ENCODE measurements around the gene OR5B21. TPM values are rescaled to one million over a fixed set of nuclear protein-coding genes. Genes with fewer than 3 reads are reported as not detected.

Gene OR5B21
- total RNA-seq, 1 experiment from 2014 or later = not detected

- Histone ChIP-seq H3K4ac (ENCODE audit: low read depth, low read length) (no peak overlapping the region), H3T11ph (ENCODE audit: low read length) (no peak overlapping the region), H3K18ac (ENCODE audit: insufficient read length, low read depth, low read length) (no peak overlapping the region), H2BK15ac (ENCODE audit: low read depth, low read length) (no peak overlapping the region), H2BK20ac (ENCODE audit: low read depth, low read length, poor library complexity, severe bottlenecking) (no peak overlapping the region), H4K8ac (replicated peaks; ENCODE audit: insufficient read length, low read depth, low read length) (no peak overlapping the region), H2AK5ac (ENCODE audit: insufficient read length, low read length) (no peak overlapping the region), H3K4me1 (ENCODE audit: insufficient read depth, low read length) (no peaks in the 10 kb centered on the region; the same call in 1 of the 2 replicates), H3K23me2 (ENCODE audit: insufficient read length, low read depth, low read length, poor library complexity, severe bottlenecking) (no peaks in the 10 kb centered on the region), H2BK12ac (ENCODE audit: insufficient read length, low read depth, low read length) (no peak overlapping the region), H4K20me1 (ENCODE audit: control insufficient read depth, insufficient read depth, insufficient read length) (no peaks in the 10 kb centered on the region), H3K79me2 (ENCODE audit: insufficient read depth, low read length) (no peaks in the 10 kb centered on the region), H4K5ac (ENCODE audit: insufficient read length, low read depth, low read length) (no peak overlapping the region), H3K27me3 (ENCODE audit: insufficient read depth, low read length) (no peaks in the 10 kb centered on the region), H3K27ac (ENCODE audit: insufficient read length, low read depth, low read length) (no peak overlapping the region), H2AFZ (ENCODE audit: low read length) (no peak overlapping the region), H2BK5ac (ENCODE audit: insufficient read length, low read length) (no peak overlapping the region), H3K56ac (ENCODE audit: insufficient read length, low read depth, low read length) (no peak overlapping the region), H3K79me1 (ENCODE audit: insufficient read depth, low read depth, low read length, poor library complexity, severe bottlenecking) (no peaks in the 10 kb centered on the region), H4K91ac (ENCODE audit: insufficient read length, low read depth, low read length) (no peak overlapping the region), H3K14ac (ENCODE audit: insufficient read depth, low read length) (no peak overlapping the region), H2BK120ac (ENCODE audit: low read depth, low read length, poor library complexity, severe bottlenecking) (no peak overlapping the region), H3K9ac (ENCODE audit: extremely low read depth, insufficient read length, low read length) (no peak overlapping the region), H3K23ac (ENCODE audit: insufficient read length, low read depth, low read length) (no peak overlapping the region), H3K4me2 (ENCODE audit: insufficient read depth, insufficient read length, low read length) (no peak overlapping the region), H3K9me3 (ENCODE audit: control insufficient read depth, low read depth, low read length) (no peaks in the 10 kb centered on the region)
- no peaks in the 10 kb centered on the region; a peak in 1 of 5 replicates for H3K9me3 Mint-ChIP-seq
- no peak overlapping the region for H3K4me3 Mint-ChIP-seq
- H3K27me3 Mint-ChIP-seq (ENCODE audit: low read depth) = no peaks in the 10 kb centered on the region; the same call in 1 of the 2 replicates
- no peak for DNase-seq
- WGBS (ENCODE audit: extremely low coverage, insufficient read length, low lambda C conversion rate) = no CpG with 5 or more reads among the region's 2 CpGs
- H3K4me1 Mint-ChIP-seq = peaks cover 0 to 12% of the 10 kb centered on the region in 2 experiments; a peak in 2 of 4 replicates
- no peak overlapping the region for H3K27ac Mint-ChIP-seq
- H3K36me3 Mint-ChIP-seq (ENCODE audit: insufficient read depth in 1 of 3, low read depth in 3 of 3) = no peaks in the 10 kb centered on the region
- TF ChIP-seq, protein P1, sequence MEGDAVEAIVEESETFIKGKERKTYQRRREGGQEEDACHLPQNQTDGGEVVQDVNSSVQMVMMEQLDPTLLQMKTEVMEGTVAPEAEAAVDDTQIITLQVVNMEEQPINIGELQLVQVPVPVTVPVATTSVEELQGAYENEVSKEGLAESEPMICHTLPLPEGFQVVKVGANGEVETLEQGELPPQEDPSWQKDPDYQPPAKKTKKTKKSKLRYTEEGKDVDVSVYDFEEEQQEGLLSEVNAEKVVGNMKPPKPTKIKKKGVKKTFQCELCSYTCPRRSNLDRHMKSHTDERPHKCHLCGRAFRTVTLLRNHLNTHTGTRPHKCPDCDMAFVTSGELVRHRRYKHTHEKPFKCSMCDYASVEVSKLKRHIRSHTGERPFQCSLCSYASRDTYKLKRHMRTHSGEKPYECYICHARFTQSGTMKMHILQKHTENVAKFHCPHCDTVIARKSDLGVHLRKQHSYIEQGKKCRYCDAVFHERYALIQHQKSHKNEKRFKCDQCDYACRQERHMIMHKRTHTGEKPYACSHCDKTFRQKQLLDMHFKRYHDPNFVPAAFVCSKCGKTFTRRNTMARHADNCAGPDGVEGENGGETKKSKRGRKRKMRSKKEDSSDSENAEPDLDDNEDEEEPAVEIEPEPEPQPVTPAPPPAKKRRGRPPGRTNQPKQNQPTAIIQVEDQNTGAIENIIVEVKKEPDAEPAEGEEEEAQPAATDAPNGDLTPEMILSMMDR (conservative IDR thresholded peaks at IDR 0.05) = no peak
These were observed 17.1 kb downstream of the OR5B21 start for GRCh38 chr11:58490827-58491226.

Measured in H9 (cell line).